ENCODE measurements around the gene MVK. TPM values are rescaled to one million over a fixed set of nuclear protein-coding genes. Genes with fewer than 3 reads are reported as not detected.

Gene MVK
- total RNA-seq, 4 donors from 2014 or later: 6.2 to 18.7 (median 12.2) TPM

- Histone ChIP-seq H3K27me3 (no peaks in the 10 kb centered on the region), H3K4me3 (peak overlapping the region; percentile 66 to 90 (median 84)), H3K36me3 (peaks cover 7 to 70% (median 40%) of the 10 kb centered on the region in 4 donors), H3K4me1 (peaks cover 19 to 33% (median 23%) of the 10 kb centered on the region in 4 donors), H3K9me3 (no peaks in the 10 kb centered on the region), H3K27ac (replicated peaks in 1 of 4) (peak overlapping the region; percentile 56 to 89 (median 83))
- no peak for TF ChIP-seq CTCF (IDR thresholded peaks at IDR 0.05)
- TF ChIP-seq POLR2A (IDR thresholded peaks at IDR 0.05; ENCODE audit: low read depth): no peak
- TF ChIP-seq EP300 (IDR thresholded peaks at IDR 0.05): no peak
- TF ChIP-seq POLR2AphosphoS5 (IDR thresholded peaks at IDR 0.05): no peak
- intact Hi-C loops (cut with DNase I): no loop called here
- 0% methylated on average over 8 of the region's 13 CpGs for WGBS
- no peak for DNase-seq (ENCODE audit: extremely low spot score)
Observed at GRCh38 chr12:109573914-109574244, 285 bp downstream of the MVK start.

- intact Hi-C loops (cut with DNase I): no loop called here
- peaks cover 22 to 70% (median 50%) of the 10 kb centered on the region in 4 donors for H3K36me3 ChIP-seq
- no peak overlapping the region for H3K4me3 ChIP-seq
- 83% methylated on average over 3 of the region's 3 CpGs for WGBS
- DNase-seq (ENCODE audit: extremely low spot score): no peak
- H3K9me3 ChIP-seq: no peaks in the 10 kb centered on the region
- H3K4me1 ChIP-seq: peaks cover 19 to 33% (median 23%) of the 10 kb centered on the region in 4 donors
- TF ChIP-seq CTCF (IDR thresholded peaks at IDR 0.05): no peak
- TF ChIP-seq POLR2A (IDR thresholded peaks at IDR 0.05; ENCODE audit: low read depth): no peak
- H3K27me3 ChIP-seq: no peaks in the 10 kb centered on the region
- H3K27ac ChIP-seq (replicated peaks in 1 of 4): no peak overlapping the region
Observed at GRCh38 chr12:109575683-109576082, 2.1 kb downstream of the MVK start.

GRCh38 chr12:109577311-109577710, 3.7 kb downstream of the MVK start:
- Histone ChIP-seq H3K4me3 (no peak overlapping the region), H3K27ac (replicated peaks in 1 of 4) (no peak overlapping the region), H3K36me3 (peaks cover 22 to 76% (median 64%) of the 10 kb centered on the region in 4 donors), H3K27me3 (no peaks in the 10 kb centered on the region), H3K4me1 (peaks cover 18 to 25% (median 20%) of the 10 kb centered on the region in 4 donors), H3K9me3 (no peaks in the 10 kb centered on the region)
- intact Hi-C loops (cut with DNase I): no loop called here
- DNase-seq (ENCODE audit: extremely low spot score): no peak
- 100% methylated on average over 1 of the region's 1 CpG for WGBS
- TF ChIP-seq EP300 (IDR thresholded peaks at IDR 0.05) (no peak), CTCF (IDR thresholded peaks at IDR 0.05) (no peak), POLR2A (IDR thresholded peaks at IDR 0.05; ENCODE audit: low read depth) (no peak), POLR2AphosphoS5 (IDR thresholded peaks at IDR 0.05) (no peak)

- no peaks in the 10 kb centered on the region for H3K27me3 ChIP-seq
- no peaks in the 10 kb centered on the region for H3K9me3 ChIP-seq
- intact Hi-C loops (cut with DNase I): no loop called here
- H3K4me1 ChIP-seq: peaks cover 11 to 16% (median 13%) of the 10 kb centered on the region in 4 donors
- H3K27ac ChIP-seq (replicated peaks in 1 of 4): no peak overlapping the region
- H3K4me3 ChIP-seq: no peak overlapping the region
- H3K36me3 ChIP-seq: peaks cover 22 to 82% (median 66%) of the 10 kb centered on the region in 4 donors
- no peak for DNase-seq (ENCODE audit: extremely low spot score)
- WGBS: 83% methylated on average over 8 of the region's 8 CpGs
- no peak for TF ChIP-seq POLR2A (IDR thresholded peaks at IDR 0.05; ENCODE audit: low read depth)
- TF ChIP-seq EP300 (IDR thresholded peaks at IDR 0.05): no peak
- TF ChIP-seq CTCF (IDR thresholded peaks at IDR 0.05): no peak
- TF ChIP-seq POLR2AphosphoS5 (IDR thresholded peaks at IDR 0.05): no peak
Observed at GRCh38 chr12:109578330-109578927, 4.8 kb downstream of the MVK start.

GRCh38 chr12:109579639-109580038, 6.0 kb downstream of the MVK start:
- Histone ChIP-seq H3K27ac (replicated peaks in 1 of 4) (no peak overlapping the region), H3K4me3 (no peak overlapping the region), H3K27me3 (no peaks in the 10 kb centered on the region), H3K4me1 (peaks cover 3 to 7% (median 5%) of the 10 kb centered on the region in 4 donors), H3K36me3 (peaks cover 29 to 93% (median 70%) of the 10 kb centered on the region in 4 donors), H3K9me3 (no peaks in the 10 kb centered on the region)
- TF ChIP-seq CTCF (IDR thresholded peaks at IDR 0.05) (no peak), POLR2A (IDR thresholded peaks at IDR 0.05; ENCODE audit: low read depth) (no peak), EP300 (IDR thresholded peaks at IDR 0.05) (no peak), POLR2AphosphoS5 (IDR thresholded peaks at IDR 0.05) (no peak)
- intact Hi-C loops (cut with DNase I): no loop called here
- WGBS: 93% methylated on average over 7 of the region's 7 CpGs
- DNase-seq (ENCODE audit: extremely low spot score): no peak

Data from esophagus muscularis mucosa (tissue), 4 donors.